Measurements from ENCODE around the gene WBP1. TPM values are rescaled to one million over a fixed set of nuclear protein-coding genes. Genes with fewer than 3 reads are reported as not detected.

The WBP1 gene
- total RNA-seq, 1 donor from 2014 or later, result 28.8 TPM

- Mint-ChIP-seq H3K9me3 (no peaks in the 10 kb centered on the region), H3K36me3 (ENCODE audit: low read depth) (peaks cover 44% of the 10 kb centered on the region), H3K4me1 (peaks cover 52% of the 10 kb centered on the region), H3K27me3 (peaks cover 47% of the 10 kb centered on the region), H3K27ac (peak overlapping the region; percentile 17), H3K4me3 (peak overlapping the region; percentile 77)
- DNase-seq, result no peak
- intact Hi-C loops (cut with micrococcal nuclease), result no loop called here
These were observed 44.0 kb downstream of the WBP1 start for GRCh38 chr2:74502147-74502719.

GRCh38 chr2:74502720-74503505 lies 44.7 kb downstream of the WBP1 start:
- Mint-ChIP-seq H3K36me3 (ENCODE audit: low read depth) (peaks cover 47% of the 10 kb centered on the region), H3K27ac (peak overlapping the region; percentile 58), H3K9me3 (no peaks in the 10 kb centered on the region), H3K4me1 (peaks cover 59% of the 10 kb centered on the region), H3K27me3 (peaks cover 46% of the 10 kb centered on the region), H3K4me3 (peak overlapping the region; percentile 77)
- peak; percentile 85 for DNase-seq
- intact Hi-C loops (cut with micrococcal nuclease), result loop anchor here (1.0 kb wide), 1 partner anchor 11 kb away; the partner anchor contains the start of gene TLX2

DNA sequence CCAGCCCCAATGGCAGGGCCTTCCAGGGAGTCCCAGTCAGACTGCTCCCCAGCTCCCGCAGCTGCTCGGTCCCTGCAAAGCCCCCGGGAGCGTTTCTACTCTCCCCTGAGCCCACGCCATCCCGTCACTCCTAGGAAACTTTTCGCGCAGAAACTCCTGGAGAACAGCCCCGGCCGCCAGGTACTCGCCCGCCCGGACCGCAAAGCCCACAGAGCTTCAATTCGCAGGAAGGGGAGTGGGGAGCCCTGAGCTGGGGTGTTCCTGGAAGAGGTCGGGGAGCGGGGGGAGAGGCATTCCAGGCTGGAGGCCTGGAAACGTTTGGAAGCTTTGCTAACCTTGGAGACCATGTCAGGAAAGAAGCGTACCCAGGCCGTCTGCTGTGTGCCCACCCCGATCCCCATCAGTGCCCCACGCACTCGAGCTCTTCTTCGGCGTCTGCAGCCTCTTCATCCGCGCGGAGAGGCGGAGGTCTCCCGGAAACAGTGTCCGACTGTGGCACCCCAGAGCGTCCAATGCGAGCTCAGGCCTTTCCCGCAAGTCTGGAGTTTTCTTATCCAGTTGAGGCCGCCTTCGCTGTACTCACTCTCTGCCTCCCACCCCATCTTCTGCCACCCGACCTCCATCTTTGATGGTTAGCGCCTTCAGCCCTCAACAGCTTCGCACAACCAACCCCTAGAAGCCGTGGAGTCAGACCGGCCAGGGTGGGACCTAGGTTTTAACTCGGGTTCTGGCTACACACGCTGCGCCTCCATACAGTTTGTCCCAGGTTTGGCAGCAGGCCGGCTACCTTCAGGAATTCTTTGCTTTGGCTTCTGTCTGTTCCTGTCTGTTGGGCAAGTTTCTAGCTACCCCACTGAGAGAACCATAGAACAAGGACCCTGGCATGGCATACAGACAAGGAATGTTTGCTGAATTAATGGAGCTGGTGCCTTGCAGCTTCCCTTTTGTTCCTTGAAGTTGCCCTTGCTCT lies 45.6 kb downstream of the WBP1 start:
- peak overlapping the region; percentile 77 for H3K4me3 Mint-ChIP-seq
- H3K9me3 Mint-ChIP-seq, result no peaks in the 10 kb centered on the region
- no peak overlapping the region for H3K27ac Mint-ChIP-seq
- intact Hi-C loops (cut with micrococcal nuclease), result loop anchor here (1.0 kb wide), 1 partner anchor 11 kb away; the partner anchor contains the start of gene TLX2
- H3K4me1 Mint-ChIP-seq, result peaks cover 62% of the 10 kb centered on the region
- H3K27me3 Mint-ChIP-seq, result peaks cover 40% of the 10 kb centered on the region
- peaks cover 43% of the 10 kb centered on the region for H3K36me3 Mint-ChIP-seq (ENCODE audit: low read depth)
- no peak for DNase-seq

GRCh38 chr2:74504591-74504990 lies 46.4 kb downstream of the WBP1 start:
- intact Hi-C loops (cut with micrococcal nuclease), result no loop called here
- DNase-seq, result no peak
- H3K27me3 Mint-ChIP-seq, result peaks cover 36% of the 10 kb centered on the region
- H3K9me3 Mint-ChIP-seq, result no peaks in the 10 kb centered on the region
- peak overlapping the region; percentile 39 for H3K4me3 Mint-ChIP-seq
- H3K36me3 Mint-ChIP-seq (ENCODE audit: low read depth), result peaks cover 39% of the 10 kb centered on the region
- peaks cover 59% of the 10 kb centered on the region for H3K4me1 Mint-ChIP-seq
- H3K27ac Mint-ChIP-seq, result no peak overlapping the region

- intact Hi-C loops (cut with micrococcal nuclease), result no loop called here
- peak overlapping the region; percentile 58 for H3K4me3 Mint-ChIP-seq
- peaks cover 36% of the 10 kb centered on the region for H3K36me3 Mint-ChIP-seq (ENCODE audit: low read depth)
- no peak for DNase-seq
- H3K4me1 Mint-ChIP-seq, result peaks cover 65% of the 10 kb centered on the region
- no peak overlapping the region for H3K27ac Mint-ChIP-seq
- H3K9me3 Mint-ChIP-seq, result no peaks in the 10 kb centered on the region
- peaks cover 36% of the 10 kb centered on the region for H3K27me3 Mint-ChIP-seq
These were observed 47.4 kb downstream of the WBP1 start for GRCh38 chr2:74505448-74506246.

DNA sequence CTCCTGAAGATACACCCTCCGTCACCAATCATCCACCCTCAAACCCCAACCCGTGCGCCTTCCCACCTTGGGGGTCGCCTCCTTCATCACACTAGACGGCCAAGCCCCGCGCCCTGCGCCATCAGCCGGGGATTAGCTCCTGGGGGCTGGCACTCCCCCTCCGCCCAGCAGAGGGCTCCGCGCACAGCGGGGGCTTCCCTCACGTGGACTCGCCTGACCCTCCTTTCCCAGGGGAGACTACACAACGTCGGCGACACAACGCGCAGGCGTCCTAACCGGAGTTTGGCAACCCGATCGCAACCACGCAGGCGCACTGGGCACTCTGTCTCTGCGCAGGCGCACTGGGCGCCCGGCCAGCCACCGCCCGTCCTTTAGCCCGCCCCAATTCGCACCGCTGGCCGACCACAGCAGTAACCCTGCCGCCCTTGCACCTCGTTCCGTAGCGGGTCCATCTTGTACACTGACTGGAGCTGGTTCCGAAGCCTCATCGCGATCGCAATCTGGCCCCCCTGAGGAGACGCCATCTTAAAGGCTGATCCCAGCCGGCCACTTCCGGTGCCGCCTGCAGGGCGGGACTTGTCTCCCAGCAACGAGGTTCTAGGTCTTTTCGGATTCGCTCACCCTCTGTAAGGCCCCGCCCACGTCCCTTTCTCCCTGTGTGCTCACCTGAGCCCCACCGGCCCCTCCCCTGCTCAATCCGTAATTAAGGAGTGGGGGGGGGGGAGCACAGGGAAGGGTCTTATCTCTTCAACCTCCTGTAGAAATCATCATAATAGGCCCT lies 49.1 kb downstream of the WBP1 start, which contains the start of gene PCGF1:
TSS of gene PCGF1 (minus strand) at position 551 of the 781 bp plus-strand sequence. CDS start at position 524, 27 bp downstream.
- intact Hi-C loops (cut with micrococcal nuclease), result no loop called here
- peak within 1 kb of the TSS; percentile 99 for H3K27ac Mint-ChIP-seq
- no peaks in the 10 kb centered on the region for H3K9me3 Mint-ChIP-seq
- H3K36me3 Mint-ChIP-seq (ENCODE audit: low read depth), result peaks cover 28% of the 10 kb centered on the region
- peaks cover 32% of the 10 kb centered on the region for H3K27me3 Mint-ChIP-seq
- DNase-seq, result peak; percentile 100
- H3K4me3 Mint-ChIP-seq, result peak within 1 kb of the TSS; percentile 95
- H3K4me1 Mint-ChIP-seq, result peaks cover 62% of the 10 kb centered on the region

DNA sequence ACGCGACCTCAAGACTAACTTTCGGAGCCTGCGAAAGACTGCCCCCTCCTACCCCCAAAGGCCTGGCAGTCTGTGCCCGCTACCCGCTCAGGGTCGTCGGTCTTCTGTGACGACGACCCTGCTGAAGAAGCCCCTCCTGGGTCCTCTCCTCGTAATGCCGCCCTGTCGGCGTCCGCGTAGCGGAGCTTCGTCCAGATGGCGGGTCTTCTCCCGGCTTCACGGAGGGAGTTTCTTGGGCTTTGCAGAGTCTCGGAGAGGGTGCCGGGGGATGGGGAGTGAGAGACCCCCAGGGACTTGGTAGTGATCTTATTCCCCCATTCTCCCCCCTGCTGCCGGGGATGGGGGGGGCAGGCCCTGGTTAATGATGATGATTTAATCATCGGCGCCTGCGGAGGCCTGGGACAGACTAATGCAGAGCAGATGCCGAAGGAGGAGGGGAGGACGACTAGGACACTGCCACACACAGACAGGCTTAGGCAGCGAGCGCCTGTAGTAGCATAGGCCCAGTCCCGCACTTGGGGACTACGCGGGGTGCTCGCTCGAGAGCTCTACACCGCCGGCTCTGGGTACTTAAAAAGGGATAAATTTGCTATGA lies 49.8 kb downstream of the WBP1 start:
- Mint-ChIP-seq H3K36me3 (ENCODE audit: low read depth) (peaks cover 28% of the 10 kb centered on the region), H3K9me3 (no peaks in the 10 kb centered on the region), H3K4me1 (peaks cover 59% of the 10 kb centered on the region), H3K27ac (peak overlapping the region; percentile 99), H3K4me3 (peak overlapping the region; percentile 95), H3K27me3 (peaks cover 33% of the 10 kb centered on the region)
- peak; percentile 74 for DNase-seq
- intact Hi-C loops (cut with micrococcal nuclease), result no loop called here

DNA sequence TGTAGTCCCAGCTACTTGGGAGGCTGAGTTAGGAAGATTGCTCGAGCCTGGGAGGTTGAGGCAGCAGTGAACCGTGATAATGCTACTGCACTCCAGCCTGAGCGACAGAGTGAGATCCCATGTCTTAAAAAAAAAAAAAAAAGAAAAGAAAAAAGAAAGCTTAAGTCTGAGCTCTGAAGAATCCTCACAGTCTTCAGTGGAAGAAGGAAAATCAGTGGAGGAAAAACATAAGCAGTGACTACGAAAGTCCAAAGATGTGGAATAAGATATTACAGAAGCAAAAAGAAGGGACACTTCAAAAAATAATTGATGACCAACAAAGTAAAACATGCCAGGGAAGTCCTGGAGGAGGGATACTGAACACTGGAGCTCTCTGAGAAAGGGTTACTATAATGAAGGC lies 52.0 kb downstream of the WBP1 start:
- Mint-ChIP-seq H3K9me3 (no peaks in the 10 kb centered on the region), H3K27me3 (peaks cover 43% of the 10 kb centered on the region), H3K4me3 (no peak overlapping the region), H3K36me3 (ENCODE audit: low read depth) (peaks cover 17% of the 10 kb centered on the region), H3K27ac (no peak overlapping the region), H3K4me1 (peaks cover 46% of the 10 kb centered on the region)
- intact Hi-C loops (cut with micrococcal nuclease), result no loop called here
- no peak for DNase-seq

Other genes starting within 250 kb of the WBP1 start
- gene SLC4A5, start 115.0 kb upstream of the WBP1 start, total RNA-seq, result 0.93 and 1.4 TPM in 2 replicates
- 87.1 and 87.2 TPM in 2 replicates for gene DCTN1, start 78.1 kb upstream of the WBP1 start, total RNA-seq
- 1.7 and 2.0 TPM in 2 replicates for gene C2orf81, start 36.8 kb upstream of the WBP1 start, total RNA-seq
- 72.1 and 78.2 TPM in 2 replicates for gene WDR54, start 36.7 kb upstream of the WBP1 start, total RNA-seq
- 1.1 and 2.2 TPM in 2 replicates for gene RTKN, start 16.5 kb upstream of the WBP1 start, total RNA-seq
- 51.8 and 54.5 TPM in 2 replicates for gene INO80B, start 3.4 kb upstream of the WBP1 start, total RNA-seq
- 84.2 and 85.7 TPM in 2 replicates for gene MOGS, start 6.9 kb downstream of the WBP1 start, total RNA-seq
- 89.0 and 115 TPM in 2 replicates for gene MRPL53, start 14.2 kb downstream of the WBP1 start, total RNA-seq
- 26.5 and 26.9 TPM in 2 replicates for gene CCDC142, start 24.6 kb downstream of the WBP1 start, total RNA-seq
- gene TTC31, start 24.6 kb downstream of the WBP1 start, total RNA-seq, result 27.1 and 31.5 TPM in 2 replicates
- gene LBX2, start 41.2 kb downstream of the WBP1 start, total RNA-seq, result 0.36 and 0.40 TPM in 2 replicates
- gene PCGF1, start 49.3 kb downstream of the WBP1 start, total RNA-seq, result 43.3 and 45.8 TPM in 2 replicates
- gene TLX2, start 56.0 kb downstream of the WBP1 start, total RNA-seq, result 0.54 and 0.70 TPM in 2 replicates
- gene DQX1, start 67.8 kb downstream of the WBP1 start, total RNA-seq, result 0.59 and 0.68 TPM in 2 replicates
- 170 and 173 TPM in 2 replicates for gene AUP1, start 71.3 kb downstream of the WBP1 start, total RNA-seq
- 49.6 and 56.4 TPM in 2 replicates for gene HTRA2, start 71.5 kb downstream of the WBP1 start, total RNA-seq
- 1.5 and 1.7 TPM in 2 replicates for gene LOXL3, start 95.5 kb downstream of the WBP1 start, total RNA-seq
- gene DOK1, start 96.3 kb downstream of the WBP1 start, total RNA-seq, result 33.8 and 34.2 TPM in 2 replicates
- not detected in 2 replicates for gene M1AP, start 189.9 kb downstream of the WBP1 start, total RNA-seq
- gene SEMA4F, start 195.8 kb downstream of the WBP1 start, total RNA-seq, result 3.5 and 4.8 TPM in 2 replicates